DOHH2 (cell line): ENCODE measurements around the gene UVRAG.

Experiments
- H3F3A ChIP-seq: fragments of 200-600 bp; sonication (generic), shearing (Covaris generic); 2 replicates; pipeline ENCODE4 v1.6.0; 2016; ENCODE audit warnings: antibody characterized with exemption, mild to moderate bottlenecking; ENCODE audit not compliant: control insufficient read depth, insufficient read depth
- H3K27ac ChIP-seq: fragments of 200-600 bp; sonication (generic); 2 replicates; pipeline ENCODE4 v1.5.1; 2014; ENCODE audit warnings: low read depth, mild to moderate bottlenecking, low read length, moderate library complexity
- H3K27me3 ChIP-seq: fragments of 200-600 bp; sonication (generic); 2 replicates; pipeline ENCODE4 v1.6.1; 2014; ENCODE audit warnings: mild to moderate bottlenecking, low read length, mixed read lengths; ENCODE audit not compliant: control insufficient read depth
- H3K36me3 ChIP-seq: fragments of 200-600 bp; sonication (generic); 2 replicates; pipeline ENCODE4 v1.6.1; 2014; ENCODE audit warnings: mild to moderate bottlenecking, low read length, moderate library complexity, mixed read lengths; ENCODE audit not compliant: control insufficient read depth
- H3K4me1 ChIP-seq: fragments of 200-600 bp; sonication (generic); 2 replicates; pipeline ENCODE4 v1.6.1; 2014; ENCODE audit warnings: mild to moderate bottlenecking, low read length, mixed read lengths; ENCODE audit not compliant: control insufficient read depth
- H3K4me2 ChIP-seq: fragments of 200-600 bp; sonication (generic); 2 replicates; pipeline ENCODE4 v1.6.0; 2014; ENCODE audit warnings: mild to moderate bottlenecking, low read length, moderate library complexity
- H3K4me3 ChIP-seq: fragments of 200-600 bp; sonication (generic); 2 replicates; pipeline ENCODE4 v1.5.1; 2014; ENCODE audit warnings: mild to moderate bottlenecking, low read length, mixed read lengths
- H3K79me2 ChIP-seq: fragments of 200-600 bp; sonication (generic); 2 replicates; pipeline ENCODE4 v1.6.1; 2014; ENCODE audit warnings: mild to moderate bottlenecking, low read length, mixed read lengths; ENCODE audit not compliant: control insufficient read depth
- H3K9me2 ChIP-seq: fragments of 200-600 bp; sonication (generic); replicated peaks from 2 replicates; pipeline ENCODE4 v1.6.1; 2014; ENCODE audit warnings: mild to moderate bottlenecking, low read length, mixed read lengths; ENCODE audit not compliant: control insufficient read depth
- H3K9me3 ChIP-seq: fragments of 200-600 bp; sonication (generic); 2 replicates; pipeline ENCODE4 v1.6.1; 2014; ENCODE audit warnings: antibody characterized with exemption, low read length, mixed read lengths; ENCODE audit not compliant: control insufficient read depth, insufficient read depth
- H4K20me1 ChIP-seq: fragments of 200-600 bp; sonication (generic); 2 replicates; pipeline ENCODE4 v1.6.0; 2014; ENCODE audit warnings: low read depth, mild to moderate bottlenecking, antibody characterized with exemption, low read length, moderate library complexity; ENCODE audit not compliant: control insufficient read depth, insufficient read depth
- CTCF ChIP-seq: fragments of 200-600 bp; sonication (generic); IDR thresholded peaks from one replicate; pipeline ENCODE4 v1.5.1; 2014; ENCODE audit warnings: antibody characterized with exemption, mild to moderate bottlenecking, low read depth, low read length; ENCODE audit not compliant: poor library complexity, severe bottlenecking
- EZH2phosphoT487 ChIP-seq: fragments of 200-600 bp; sonication (generic); IDR thresholded peaks from 2 replicates; pipeline ENCODE4 v1.6.1; 2017; ENCODE audit warnings: borderline replicate concordance, mild to moderate bottlenecking, antibody characterized with exemption, low read length, moderate library complexity, mixed read lengths

Gene UVRAG

GRCh38 chr11:76035020-76035419 lies 220.0 kb downstream of the UVRAG start:
- Histone ChIP-seq H3K9me2 (no peaks in the 10 kb centered on the region), H3K36me3 (peaks cover 74% of the 10 kb centered on the region), H3K9me3 (no peaks in the 10 kb centered on the region), H4K20me1 (no peaks in the 10 kb centered on the region), H3K4me2 (no peak overlapping the region), H3F3A (peaks cover 5% of the 10 kb centered on the region; the same call in 1 of the 2 replicates), H3K4me1 (peaks cover 18% of the 10 kb centered on the region), H3K27ac (no peak overlapping the region), H3K27me3 (no peaks in the 10 kb centered on the region), H3K4me3 (no peak overlapping the region), H3K79me2 (peaks cover 9% of the 10 kb centered on the region; the same call in 1 of the 2 replicates)
- TF ChIP-seq CTCF, result no peak
- no peak for TF ChIP-seq EZH2phosphoT487

- Histone ChIP-seq H3K4me1 (peaks cover 2% of the 10 kb centered on the region), H3K4me2 (no peak overlapping the region), H3K79me2 (0 out of 2 replicates have a peak, but pooled peaks cover 6% of the 10 kb centered on the region), H3K9me3 (no peaks in the 10 kb centered on the region), H3K9me2 (no peaks in the 10 kb centered on the region), H3K36me3 (peaks cover 70% of the 10 kb centered on the region), H3F3A (peaks cover 5% of the 10 kb centered on the region; the same call in 1 of the 2 replicates), H3K27ac (no peak overlapping the region), H3K4me3 (no peak overlapping the region), H3K27me3 (no peaks in the 10 kb centered on the region), H4K20me1 (no peaks in the 10 kb centered on the region)
- TF ChIP-seq CTCF (no peak), EZH2phosphoT487 (no peak)
These were observed 223.6 kb downstream of the UVRAG start for GRCh38 chr11:76038608-76039007.

GRCh38 chr11:76041208-76041607 lies 226.2 kb downstream of the UVRAG start:
- Histone ChIP-seq H3K9me2 (no peaks in the 10 kb centered on the region), H3K27ac (no peak overlapping the region), H3K4me2 (no peak overlapping the region), H3K27me3 (no peaks in the 10 kb centered on the region), H3K36me3 (peaks cover 71% of the 10 kb centered on the region), H3K4me1 (no peaks in the 10 kb centered on the region), H3K9me3 (no peaks in the 10 kb centered on the region), H4K20me1 (no peaks in the 10 kb centered on the region), H3K4me3 (no peak overlapping the region), H3K79me2 (0 out of 2 replicates have a peak, but pooled peaks cover 4% of the 10 kb centered on the region), H3F3A (peaks cover 5% of the 10 kb centered on the region; the same call in 1 of the 2 replicates)
- TF ChIP-seq EZH2phosphoT487, result no peak
- TF ChIP-seq CTCF, result no peak
